IMR-90 (cell line): Measurements from ENCODE around the gene ZCCHC7. TPM values are rescaled to one million over a fixed set of nuclear protein-coding genes. Genes with fewer than 3 reads are reported as not detected.

ENCODE experiments used
- ATAC-seq: fragments of 200-7000 bp; cut with Tn5 transposase; 2 replicates; pipeline ENCODE4 v1.9.1; 2020; ENCODE audit warnings: low read depth, mild to moderate bottlenecking, moderate library complexity
- BruUV-seq: library from RNA; stranded (reverse); fragments of 400-500 nt; replicated peaks from 2 replicates; lab custom pipeline; 2021; lab: Mats Ljungman, UMichigan
- CTCF ChIA-PET: fragments of 300-600 bp; formaldehyde crosslinking; extraction: SDS; loops from one replicate; lab custom pipeline; 2021; ENCODE audit warnings: antibody characterized with exemption; lab: Yijun Ruan, JAX
- POLR2A ChIA-PET: fragments of 300-600 bp; sonication (Branson Sonifier 250); formaldehyde crosslinking; loops from one replicate; lab custom pipeline; 2022; ENCODE audit warnings: antibody characterized with exemption; ENCODE audit not compliant: unreplicated experiment; lab: Charles Lee
- DNase-seq: peaks from one replicate; pipeline ENCODE4 v3.0.0; 2013
- H2AFZ ChIP-seq: replicated peaks from 2 replicates; pipeline ENCODE3; 2013; ENCODE audit warnings: low read length, mild to moderate bottlenecking; ENCODE audit not compliant: poor library complexity
- H2AK5ac ChIP-seq: 2 replicates; pipeline ENCODE4 v1.6.1; 2013; ENCODE audit warnings: low read depth, low read length, inconsistent platforms
- H2AK9ac ChIP-seq: replicated peaks from 2 replicates; pipeline ENCODE3; 2013; ENCODE audit warnings: mild to moderate bottlenecking, low read depth, low read length, moderate library complexity; ENCODE audit not compliant: poor library complexity
- H2BK120ac ChIP-seq: 2 replicates; pipeline ENCODE4 v1.6.1; 2013; ENCODE audit warnings: low read depth, low read length, inconsistent platforms
- H2BK15ac ChIP-seq: 3 replicates; pipeline ENCODE4 v1.6.1; 2013; ENCODE audit warnings: low read depth, low read length, inconsistent platforms
- H2BK20ac ChIP-seq: 2 replicates; pipeline ENCODE4 v1.6.1; 2013; ENCODE audit warnings: low read depth, mild to moderate bottlenecking, inconsistent platforms, low read length, moderate library complexity
- H2BK5ac ChIP-seq: 2 replicates; pipeline ENCODE4 v1.6.1; 2013; ENCODE audit warnings: mild to moderate bottlenecking, low read depth, low read length, inconsistent platforms; ENCODE audit not compliant: poor library complexity, severe bottlenecking
- H3K14ac ChIP-seq: replicated peaks from 2 replicates; pipeline ENCODE4 v1.6.1; 2013; ENCODE audit warnings: low read depth, low read length, inconsistent platforms
- H3K18ac ChIP-seq: 2 replicates; pipeline ENCODE4 v1.6.1; 2013; ENCODE audit warnings: low read depth, low read length, control low read depth
- H3K23ac ChIP-seq: 2 replicates; pipeline ENCODE4 v1.6.1; 2013; ENCODE audit warnings: low read depth, low read length, inconsistent platforms
- H3K27ac ChIP-seq: 2 replicates; pipeline ENCODE4 v1.5.1; 2013; ENCODE audit warnings: mild to moderate bottlenecking, control low read depth, low read length; ENCODE audit not compliant: insufficient read depth
- H3K27me3 ChIP-seq: 2 replicates; pipeline ENCODE4 v1.6.1; 2013; ENCODE audit warnings: low read length; ENCODE audit not compliant: control insufficient read depth, insufficient read depth
- H3K36me3 ChIP-seq: 2 replicates; pipeline ENCODE4 v1.6.1; 2013; ENCODE audit warnings: low read length, mixed read lengths; ENCODE audit not compliant: control insufficient read depth, insufficient read depth
- H3K4ac ChIP-seq: 2 replicates; pipeline ENCODE4 v1.6.1; 2013; ENCODE audit warnings: low read depth, low read length, inconsistent platforms
- H3K4me1 ChIP-seq: 2 replicates; pipeline ENCODE4 v1.6.1; 2013; ENCODE audit warnings: low read length, mixed read lengths; ENCODE audit not compliant: control insufficient read depth, insufficient read depth
- H3K4me2 ChIP-seq: 2 replicates; pipeline ENCODE4 v1.6.1; 2013; ENCODE audit warnings: low read depth, mild to moderate bottlenecking, control low read depth, low read length, moderate library complexity
- H3K4me3 ChIP-seq: 2 replicates; pipeline ENCODE4 v1.5.1; 2013; ENCODE audit warnings: low read depth, mild to moderate bottlenecking, control low read depth, low read length, moderate library complexity; ENCODE audit not compliant: insufficient read depth
- H3K56ac ChIP-seq: 2 replicates; pipeline ENCODE4 v1.6.1; 2013; ENCODE audit warnings: low read length, inconsistent platforms; ENCODE audit not compliant: insufficient read depth; ENCODE audit errors: extremely low read depth
- H3K79me1 ChIP-seq, 2 experiments: 2 replicates each; pipeline ENCODE4 v1.6.1; 2013; ENCODE audit warnings: low read length in 2 of 2, inconsistent platforms in 1 of 2, low read depth in 1 of 2
- H3K9ac ChIP-seq: 2 replicates; pipeline ENCODE4 v1.6.1; 2013; ENCODE audit warnings: low read depth, low read length, control low read depth
- H3K9me1 ChIP-seq: 2 replicates; pipeline ENCODE4 v1.6.1; 2013; ENCODE audit warnings: low read length, inconsistent platforms; ENCODE audit not compliant: insufficient read depth
- H3K9me3 ChIP-seq: 2 replicates; pipeline ENCODE4 v1.6.1; 2013; ENCODE audit warnings: low read length; ENCODE audit not compliant: control insufficient read depth, insufficient read depth
- H4K20me1 ChIP-seq: 2 replicates; pipeline ENCODE4 v1.6.1; 2013; ENCODE audit warnings: low read length, inconsistent platforms; ENCODE audit not compliant: insufficient read depth
- H4K5ac ChIP-seq: 2 replicates; pipeline ENCODE4 v1.6.1; 2013; ENCODE audit warnings: mild to moderate bottlenecking, low read depth, low read length, control low read depth
- H4K8ac ChIP-seq, 2 experiments: 2 replicates each; pipeline ENCODE4 v1.6.1; 2013; ENCODE audit warnings: low read depth in 2 of 2, low read length in 2 of 2, control low read depth in 1 of 2, inconsistent platforms in 1 of 2
- H4K91ac ChIP-seq: 2 replicates; pipeline ENCODE4 v1.6.1; 2013; ENCODE audit warnings: low read depth, low read length, inconsistent platforms; ENCODE audit not compliant: insufficient read depth
- CEBPB ChIP-seq: IDR thresholded peaks from 2 replicates; pipeline ENCODE4 v1.6.1; 2012; ENCODE audit warnings: low read depth, low read length, improper control_type of control experiment
- CHD1 ChIP-seq: IDR thresholded peaks from 2 replicates; pipeline ENCODE4 v1.6.1; 2012; ENCODE audit warnings: low read depth, low read length, improper control_type of control experiment
- FOS ChIP-seq: fragments of 150-350 bp; IDR thresholded peaks from 2 replicates; pipeline ENCODE4 v1.6.1; 2016; ENCODE audit warnings: low read depth, low read length
- MAFK ChIP-seq: IDR thresholded peaks from 2 replicates; pipeline ENCODE4 v1.6.1; 2012; ENCODE audit warnings: low read depth, low read length, improper control_type of control experiment
- MAZ ChIP-seq: IDR thresholded peaks from 2 replicates; pipeline ENCODE4 v1.6.1; 2012; ENCODE audit warnings: low read depth, mild to moderate bottlenecking, low read length, improper control_type of control experiment, moderate library complexity, borderline replicate concordance
- MXI1 ChIP-seq: IDR thresholded peaks from 2 replicates; pipeline ENCODE4 v1.6.1; 2012; ENCODE audit warnings: low read depth, mild to moderate bottlenecking, low read length, moderate library complexity, borderline replicate concordance
- NFE2L2 ChIP-seq: fragments of 150-350 bp; IDR thresholded peaks from 2 replicates; pipeline ENCODE4 v1.6.1; 2016; ENCODE audit warnings: low read depth, mild to moderate bottlenecking, low read length
- RAD21 ChIP-seq: IDR thresholded peaks from 2 replicates; pipeline ENCODE4 v1.6.1; 2012; ENCODE audit warnings: low read length, improper control_type of control experiment
- RCOR1 ChIP-seq: IDR thresholded peaks from 2 replicates; pipeline ENCODE4 v1.6.1; 2012; ENCODE audit warnings: mild to moderate bottlenecking, low read length, improper control_type of control experiment; ENCODE audit not compliant: insufficient replicate concordance
- WGBS, 2 experiments: methylation state at CpG; one replicate each; pipeline versions ENCODE4 v1.1.5 to v1.1.7; 2013; ENCODE audit warnings: missing lambda C conversion rate in 2 of 2; ENCODE audit not compliant: insufficient read length in 1 of 2; ENCODE audit errors: extremely low coverage in 2 of 2; 5-methylcytosine and 5-hydroxymethylcytosine counted together
- dilution Hi-C: fragments of 300-500 bp; cut with HindIII; formaldehyde crosslinking; loops from one replicate; pipeline ENCODE4 v1.14.3; 2018; ENCODE audit warnings: low sequenced_read_pairs; ENCODE audit not compliant: unreplicated experiment
- in situ Hi-C: fragments of 300-500 bp; cut with MboI; formaldehyde crosslinking; loops from 3 replicates; pipeline ENCODE4 v1.14.3; 2019; ENCODE audit warnings: low sequenced_read_pairs, inconsistent platforms, mixed read lengths
- intact Hi-C: fragments of 100-400 bp; cut with micrococcal nuclease; formaldehyde crosslinking; loops from 2 replicates; pipeline ENCODE4 v1.10.0; 2022
- polyA plus RNA-seq, 3 experiments: library from polyadenylated mRNA; depleted of rRNA; stranded (reverse); fragments of >200 nt; gene quantifications; 2 replicates each; pipeline ENCODE4 v1.2.3, GENCODE V29; 2012; ENCODE audit warnings: low replicate concordance in 1 of 3
- total RNA-seq: library from RNA; depleted of rRNA; stranded (reverse); fragments of >200 nt; gene quantifications from 2 replicates; pipeline ENCODE4 v1.2.3, GENCODE V29; 2012
- TF ChIP-seq, protein P1 (sequence below): conservative IDR thresholded peaks from 2 replicates; pipeline ENCODE4 v1.5.1; 2012; ENCODE audit warnings: mild to moderate bottlenecking, low read depth, low read length, improper control_type of control experiment

The ZCCHC7 gene
- total and polyA plus RNA-seq, 2 of the 4 experiments (the other 2 are of a cell fraction), result 13.6 to 28.7 TPM

DNA sequence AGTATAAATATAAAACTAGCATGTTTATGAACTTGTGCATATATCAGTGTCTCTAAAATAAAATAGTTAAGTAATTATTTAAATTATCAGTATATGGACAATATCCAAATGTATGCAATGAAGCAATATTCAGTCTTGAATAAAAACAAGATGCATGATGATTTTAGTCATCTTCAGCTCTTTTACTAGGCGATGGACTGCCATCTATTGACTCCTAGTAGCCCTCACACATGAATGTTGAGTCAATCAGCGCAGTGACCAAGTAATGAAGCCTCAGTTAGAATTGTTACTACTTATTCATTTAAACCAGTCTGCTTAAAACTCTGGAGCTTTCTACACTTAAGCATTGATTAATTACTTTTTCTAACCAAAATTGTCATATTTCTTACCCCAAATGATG lies 209.2 kb downstream of the ZCCHC7 start:
- no peak overlapping the region for H2AK9ac ChIP-seq
- no peak overlapping the region for H2BK15ac ChIP-seq
- no peak overlapping the region for H2BK5ac ChIP-seq
- CTCF ChIA-PET, result interaction anchor here (0.6 to 1.1 kb wide), 2 partner anchors 457 to 880 kb away, joined by 3 to 4 read pairs; no protein-coding TSS in a partner anchor
- no peaks in the 10 kb centered on the region; a peak in 1 of 4 replicates for H3K79me1 ChIP-seq
- no peak overlapping the region for H3K4me2 ChIP-seq
- no peak overlapping the region for H3K27ac ChIP-seq
- in situ Hi-C loops (no loop called here), intact Hi-C loops (loop anchor here (5.0 to 10.0 kb wide), 2 partner anchors 55 to 332 kb away; no protein-coding TSS in a partner anchor), dilution Hi-C loops (no loop called here)
- H3K56ac ChIP-seq, result no peak overlapping the region
- no peak overlapping the region for H3K18ac ChIP-seq
- H4K20me1 ChIP-seq, result no peaks in the 10 kb centered on the region
- H3K14ac ChIP-seq, result no peak overlapping the region
- no peaks in the 10 kb centered on the region for H3K36me3 ChIP-seq
- H3K23ac ChIP-seq, result no peak overlapping the region
- TF ChIP-seq MXI1 (no peak), RAD21 (peak; percentile 62), CHD1 (no peak), FOS (no peak), MAFK (no peak), MAZ (no peak), RCOR1 (no peak), NFE2L2 (no peak), CEBPB (0 out of 2 replicates have a peak, but pooled peaks have one; percentile 4)
- TF ChIP-seq, protein P1, sequence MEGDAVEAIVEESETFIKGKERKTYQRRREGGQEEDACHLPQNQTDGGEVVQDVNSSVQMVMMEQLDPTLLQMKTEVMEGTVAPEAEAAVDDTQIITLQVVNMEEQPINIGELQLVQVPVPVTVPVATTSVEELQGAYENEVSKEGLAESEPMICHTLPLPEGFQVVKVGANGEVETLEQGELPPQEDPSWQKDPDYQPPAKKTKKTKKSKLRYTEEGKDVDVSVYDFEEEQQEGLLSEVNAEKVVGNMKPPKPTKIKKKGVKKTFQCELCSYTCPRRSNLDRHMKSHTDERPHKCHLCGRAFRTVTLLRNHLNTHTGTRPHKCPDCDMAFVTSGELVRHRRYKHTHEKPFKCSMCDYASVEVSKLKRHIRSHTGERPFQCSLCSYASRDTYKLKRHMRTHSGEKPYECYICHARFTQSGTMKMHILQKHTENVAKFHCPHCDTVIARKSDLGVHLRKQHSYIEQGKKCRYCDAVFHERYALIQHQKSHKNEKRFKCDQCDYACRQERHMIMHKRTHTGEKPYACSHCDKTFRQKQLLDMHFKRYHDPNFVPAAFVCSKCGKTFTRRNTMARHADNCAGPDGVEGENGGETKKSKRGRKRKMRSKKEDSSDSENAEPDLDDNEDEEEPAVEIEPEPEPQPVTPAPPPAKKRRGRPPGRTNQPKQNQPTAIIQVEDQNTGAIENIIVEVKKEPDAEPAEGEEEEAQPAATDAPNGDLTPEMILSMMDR, result peak; percentile 46
- H3K4ac ChIP-seq, result no peak overlapping the region
- no peak overlapping the region for H2BK120ac ChIP-seq
- WGBS, 2 experiments, result no CpG with 5 or more reads among the region's 2 CpGs
- no peaks in the 10 kb centered on the region for H3K4me1 ChIP-seq
- ATAC-seq, result peak; percentile 40; the same call in 1 of the 2 replicates
- H4K91ac ChIP-seq, result no peak overlapping the region
- POLR2A ChIA-PET, result no interaction called here
- no peaks in the 10 kb centered on the region for H3K27me3 ChIP-seq
- no peak overlapping the region for H4K8ac ChIP-seq
- H2BK20ac ChIP-seq, result no peak overlapping the region
- no peak overlapping the region for H3K4me3 ChIP-seq
- peak; percentile 50 for DNase-seq
- H3K9me1 ChIP-seq, result no peaks in the 10 kb centered on the region
- H2AK5ac ChIP-seq, result no peak overlapping the region
- H3K9me3 ChIP-seq, result no peaks in the 10 kb centered on the region
- no peak overlapping the region for H2AFZ ChIP-seq
- H4K5ac ChIP-seq, result no peak overlapping the region
- H3K9ac ChIP-seq, result no peak overlapping the region
- BruUV-seq, result no TSS peak
